ENCODE data around the gene TMEM255B. TPM values are rescaled to one million over a fixed set of nuclear protein-coding genes. Genes with fewer than 3 reads are reported as not detected.

Gene TMEM255B
- total RNA-seq, 2 donors from 2014 or later: 1.3 to 2.2 TPM

GRCh38 chr13:113771709-113772331 lies 12.8 kb downstream of the TMEM255B start:
- peaks cover 7 to 10% of the 10 kb centered on the region in 2 donors for H3K4me1 Mint-ChIP-seq (ENCODE audit: low read depth in 2 of 2)

GRCh38 chr13:113774177-113775107 lies 15.4 kb downstream of the TMEM255B start:
- Mint-ChIP-seq H3K4me3 (no peak overlapping the region), H3K9me3 (peaks cover 5% of the 10 kb centered on the region), H3K27ac (no peak overlapping the region), H3K36me3 (no peaks in the 10 kb centered on the region), H3K27me3 (peaks cover 10 to 15% of the 10 kb centered on the region in 2 donors), H3K4me1 (ENCODE audit: low read depth in 2 of 2) (peaks cover 7 to 10% of the 10 kb centered on the region in 2 donors)
- DNase-seq (ENCODE audit: low spot score) (no peak), ATAC-seq (no peak)

More at GRCh38 chr13:113771709-113772331, 12.8 kb downstream of the TMEM255B start:
- peaks cover 5% of the 10 kb centered on the region for H3K9me3 Mint-ChIP-seq
- H3K27me3 Mint-ChIP-seq: peaks cover 6% of the 10 kb centered on the region in 2 donors
- peak; percentile 66 to 83 for ATAC-seq
- no peaks in the 10 kb centered on the region for H3K36me3 Mint-ChIP-seq
- peak overlapping the region; percentile 30 to 37 for H3K27ac Mint-ChIP-seq
- DNase-seq (ENCODE audit: low spot score): no peak
- H3K4me3 Mint-ChIP-seq: peak overlapping the region; percentile 56

GRCh38 chr13:113775451-113776145 lies 16.6 kb downstream of the TMEM255B start:
- Mint-ChIP-seq H3K36me3 (no peaks in the 10 kb centered on the region), H3K27me3 (peaks cover 13 to 15% of the 10 kb centered on the region in 2 donors), H3K27ac (no peak overlapping the region), H3K4me3 (no peak overlapping the region), H3K9me3 (peaks cover 5% of the 10 kb centered on the region), H3K4me1 (ENCODE audit: low read depth in 2 of 2) (peaks cover 7 to 10% of the 10 kb centered on the region in 2 donors)
- ATAC-seq (no peak), DNase-seq (ENCODE audit: low spot score) (no peak)

- no peak for ATAC-seq
- H3K4me1 Mint-ChIP-seq (ENCODE audit: low read depth in 2 of 2): peaks cover 7 to 10% of the 10 kb centered on the region in 2 donors
- H3K4me3 Mint-ChIP-seq: no peak overlapping the region
- H3K27ac Mint-ChIP-seq: no peak overlapping the region
- DNase-seq (ENCODE audit: low spot score): no peak
- peaks cover 5% of the 10 kb centered on the region for H3K9me3 Mint-ChIP-seq
- H3K27me3 Mint-ChIP-seq: peaks cover 13 to 15% of the 10 kb centered on the region in 2 donors
- H3K36me3 Mint-ChIP-seq: no peaks in the 10 kb centered on the region
These were observed 17.5 kb downstream of the TMEM255B start for GRCh38 chr13:113776231-113777125.

GRCh38 chr13:113777311-113778260 lies 18.6 kb downstream of the TMEM255B start:
- Mint-ChIP-seq H3K4me3 (no peak overlapping the region), H3K27ac (no peak overlapping the region), H3K4me1 (ENCODE audit: low read depth in 2 of 2) (peaks cover 0 to 3% of the 10 kb centered on the region in 2 donors), H3K36me3 (no peaks in the 10 kb centered on the region), H3K9me3 (peaks cover 2% of the 10 kb centered on the region), H3K27me3 (peaks cover 13 to 15% of the 10 kb centered on the region in 2 donors)
- DNase-seq (ENCODE audit: low spot score): no peak
- peak in 1 of 2 donors; percentile 19 for ATAC-seq

GRCh38 chr13:113781571-113781970 lies 22.5 kb downstream of the TMEM255B start:
- Mint-ChIP-seq H3K36me3 (no peaks in the 10 kb centered on the region), H3K27ac (no peak overlapping the region), H3K9me3 (no peaks in the 10 kb centered on the region), H3K4me3 (no peak overlapping the region), H3K27me3 (peaks cover 30 to 32% of the 10 kb centered on the region in 2 donors), H3K4me1 (ENCODE audit: low read depth in 2 of 2) (peaks cover 0 to 4% of the 10 kb centered on the region in 2 donors)
- no peak for DNase-seq (ENCODE audit: low spot score)
- ATAC-seq: no peak

GRCh38 chr13:113782472-113782871 lies 23.4 kb downstream of the TMEM255B start:
- H3K27ac Mint-ChIP-seq: no peak overlapping the region

GRCh38 chr13:113783200-113783881 lies 24.3 kb downstream of the TMEM255B start:
- peaks cover 0 to 4% of the 10 kb centered on the region in 2 donors for H3K4me1 Mint-ChIP-seq (ENCODE audit: low read depth in 2 of 2)
- H3K9me3 Mint-ChIP-seq: no peaks in the 10 kb centered on the region
- ATAC-seq (no peak), DNase-seq (ENCODE audit: low spot score) (no peak)
- H3K27ac Mint-ChIP-seq: no peak overlapping the region
- no peak overlapping the region for H3K4me3 Mint-ChIP-seq
- peaks cover 27 to 32% of the 10 kb centered on the region in 2 donors for H3K27me3 Mint-ChIP-seq
- H3K36me3 Mint-ChIP-seq: no peaks in the 10 kb centered on the region

More at GRCh38 chr13:113782472-113782871, 23.4 kb downstream of the TMEM255B start:
- Mint-ChIP-seq H3K36me3 (no peaks in the 10 kb centered on the region), H3K4me3 (no peak overlapping the region), H3K27me3 (peaks cover 27 to 32% of the 10 kb centered on the region in 2 donors), H3K9me3 (no peaks in the 10 kb centered on the region), H3K4me1 (ENCODE audit: low read depth in 2 of 2) (peaks cover 0 to 4% of the 10 kb centered on the region in 2 donors)
- no peak for DNase-seq (ENCODE audit: low spot score)
- no peak for ATAC-seq

- DNase-seq (ENCODE audit: low spot score) (no peak), ATAC-seq (no peak)
- Mint-ChIP-seq H3K4me1 (ENCODE audit: low read depth in 2 of 2) (peaks cover 0 to 4% of the 10 kb centered on the region in 2 donors), H3K27me3 (peaks cover 21 to 27% of the 10 kb centered on the region in 2 donors), H3K4me3 (no peak overlapping the region), H3K9me3 (no peaks in the 10 kb centered on the region), H3K36me3 (no peaks in the 10 kb centered on the region), H3K27ac (no peak overlapping the region)
These were observed 25.1 kb downstream of the TMEM255B start for GRCh38 chr13:113783966-113784644.

GRCh38 chr13:113784645-113785024 lies 25.6 kb downstream of the TMEM255B start:
- Mint-ChIP-seq H3K27ac (no peak overlapping the region), H3K27me3 (peaks cover 17 to 25% of the 10 kb centered on the region in 2 donors)

More at GRCh38 chr13:113784645-113785024, 25.6 kb downstream of the TMEM255B start:
- H3K36me3 Mint-ChIP-seq: no peaks in the 10 kb centered on the region
- DNase-seq (ENCODE audit: low spot score) (no peak), ATAC-seq (no peak)
- H3K4me3 Mint-ChIP-seq: no peak overlapping the region
- H3K9me3 Mint-ChIP-seq: no peaks in the 10 kb centered on the region
- H3K4me1 Mint-ChIP-seq (ENCODE audit: low read depth in 2 of 2): peaks cover 0 to 4% of the 10 kb centered on the region in 2 donors

Data from natural killer cell treated with Interleukin-12 subunit alpha and Interleukin-12 subunit beta and Interleukin-15 and Interleukin-18, amount 100 ng/mL, for 72 hours (primary cell).